H1 (cell line): ENCODE measurements around the gene POLN. TPM values are rescaled to one million over a fixed set of nuclear protein-coding genes. Genes with fewer than 3 reads are reported as not detected.

Experiments
- CTCF ChIA-PET: fragments of 300-600 bp; sonication (Branson Sonifier 250); formaldehyde crosslinking; loops from one replicate; lab custom pipeline; 2021; ENCODE audit not compliant: partially characterized antibody; lab: Charles Lee
- POLR2A ChIA-PET: fragments of 300-600 bp; sonication (Branson Sonifier 250); formaldehyde crosslinking; loops from one replicate; lab custom pipeline; 2021; ENCODE audit warnings: inconsistent platforms; ENCODE audit not compliant: partially characterized antibody; lab: Charles Lee
- DNase-seq, 2 experiments: peaks; one replicate each; pipeline versions ENCODE4 v3.0.0 to v3.0.0-alpha.2; 2010 to 2022; ENCODE audit warnings: low spot score in 2 of 2, low read depth in 1 of 2, mixed read lengths in 1 of 2
- FAIRE-seq: peaks from 2 replicates; lab custom pipeline; 2011; peaks lifted over from hg19 to GRCh38; lab: Jason Lieb, UNC
- H2AFZ ChIP-seq: 2 replicates; pipeline ENCODE4 v1.8.1; 2012; ENCODE audit warnings: low read length, inconsistent platforms
- H2AK5ac ChIP-seq: 2 replicates; pipeline ENCODE4 v1.6.1; 2013; ENCODE audit warnings: low read depth, low read length
- H2BK120ac ChIP-seq: replicated peaks from 2 replicates; pipeline ENCODE3; 2013; ENCODE audit warnings: low read depth, low read length, inconsistent platforms
- H2BK12ac ChIP-seq: 2 replicates; pipeline ENCODE4 v1.6.1; 2013; ENCODE audit warnings: low read depth, low read length
- H2BK15ac ChIP-seq: 2 replicates; pipeline ENCODE4 v1.6.1; 2013; ENCODE audit warnings: low read length
- H2BK20ac ChIP-seq: 2 replicates; pipeline ENCODE4 v1.6.1; 2013; ENCODE audit warnings: low read length
- H2BK5ac ChIP-seq: 2 replicates; pipeline ENCODE4 v1.6.1; 2013; ENCODE audit warnings: low read depth, low read length
- H3K14ac ChIP-seq: 2 replicates; pipeline ENCODE4 v1.6.1; 2013; ENCODE audit warnings: inconsistent platforms; ENCODE audit not compliant: insufficient read length
- H3K18ac ChIP-seq: 2 replicates; pipeline ENCODE4 v1.6.1; 2013; ENCODE audit warnings: low read length; ENCODE audit errors: extremely low read depth
- H3K23ac ChIP-seq: 2 replicates; pipeline ENCODE4 v1.6.1; 2013; ENCODE audit warnings: inconsistent platforms; ENCODE audit not compliant: insufficient read length
- H3K23me2 ChIP-seq: 2 replicates; pipeline ENCODE4 v1.6.1; 2013; ENCODE audit warnings: low read depth, low read length
- H3K27ac ChIP-seq: 2 replicates; pipeline ENCODE4 v1.6.1; 2011; ENCODE audit warnings: low read depth, low read length, inconsistent platforms
- H3K27me3 ChIP-seq, 4 experiments: replicated peaks in 1 of 4; 1 replicate in 1 of 4; 2 replicates in 3 of 4; pipeline versions ENCODE4 v1.6.1 to v1.8.1; 2011 to 2013; ENCODE audit warnings: low read length in 3 of 4, mild to moderate bottlenecking in 3 of 4, inconsistent platforms in 2 of 4, mixed read lengths in 2 of 4, moderate library complexity in 1 of 4; ENCODE audit not compliant: control insufficient read depth in 3 of 4, insufficient read depth in 3 of 4; ENCODE audit errors: extremely low read depth in 1 of 4
- H3K36me3 ChIP-seq, 4 experiments: 2 replicates each; pipeline versions ENCODE4 v1.6.1 to v1.8.1; 2011 to 2013; ENCODE audit warnings: mild to moderate bottlenecking in 4 of 4, low read length in 3 of 4, moderate library complexity in 2 of 4, control low read depth in 1 of 4, inconsistent platforms in 1 of 4; ENCODE audit not compliant: insufficient read depth in 4 of 4, control insufficient read depth in 2 of 4
- H3K4ac ChIP-seq: replicated peaks from 2 replicates; pipeline ENCODE3; 2013; ENCODE audit warnings: low read length, low read depth, mixed read lengths, inconsistent platforms; ENCODE audit not compliant: insufficient read length
- H3K4me1 ChIP-seq, 4 experiments: replicated peaks in 1 of 4; 1 replicate in 1 of 4; 2 replicates in 3 of 4; pipeline versions ENCODE4 v1.6.1 to v1.8.1; 2011 to 2013; ENCODE audit warnings: low read length in 3 of 4, inconsistent platforms in 2 of 4, mixed read lengths in 1 of 4; ENCODE audit not compliant: insufficient read depth in 4 of 4, control insufficient read depth in 3 of 4
- H3K4me2 ChIP-seq, 2 experiments: 2 replicates each; pipeline versions ENCODE4 v1.6.1 to v1.8.1; 2011 to 2013; ENCODE audit warnings: low read depth in 2 of 2, low read length in 2 of 2, control low read depth in 1 of 2, inconsistent platforms in 1 of 2, mild to moderate bottlenecking in 1 of 2; ENCODE audit not compliant: insufficient read depth in 1 of 2
- H3K4me3 ChIP-seq, 4 experiments: fragments of 200-600, 300-600 bp in 1 of 4; sonication (generic), shearing (Covaris generic), sonication (Bioruptor Twin) in 1 of 4; 2 replicates each; pipeline versions ENCODE4 v1.5.1 to v1.8.1; 2011 to 2016; ENCODE audit warnings: low read length in 4 of 4, low read depth in 3 of 4, control low read depth in 2 of 4, inconsistent platforms in 2 of 4, mild to moderate bottlenecking in 2 of 4, mixed read lengths in 1 of 4, moderate library complexity in 1 of 4; ENCODE audit not compliant: insufficient read depth in 2 of 4; ENCODE audit errors: extremely low read depth in 1 of 4
- H3K56ac ChIP-seq: replicated peaks from 2 replicates; pipeline ENCODE3; 2013; ENCODE audit warnings: low read depth, mild to moderate bottlenecking, mixed read lengths, low read length, inconsistent platforms; ENCODE audit not compliant: insufficient read length
- H3K79me1 ChIP-seq: 2 replicates; pipeline ENCODE4 v1.6.1; 2013; ENCODE audit warnings: low read depth, low read length, control low read depth
- H3K79me2 ChIP-seq, 2 experiments: 2 replicates each; pipeline versions ENCODE4 v1.6.1 to v1.8.1; 2012 to 2013; ENCODE audit warnings: low read length in 2 of 2, mild to moderate bottlenecking in 2 of 2, inconsistent platforms in 1 of 2; ENCODE audit not compliant: insufficient read depth in 2 of 2, control insufficient read depth in 1 of 2
- H3K9ac ChIP-seq, 4 experiments: replicated peaks in 1 of 4; 1 replicate in 1 of 4; 2 replicates in 3 of 4; pipeline versions ENCODE4 v1.6.1 to v1.8.1; 2011 to 2013; ENCODE audit warnings: low read depth in 3 of 4, low read length in 3 of 4, control low read depth in 2 of 4, mild to moderate bottlenecking in 2 of 4, moderate library complexity in 2 of 4, inconsistent platforms in 1 of 4; ENCODE audit errors: extremely low read depth in 1 of 4
- H3K9me3 ChIP-seq, 2 experiments: 2 replicates each; pipeline versions ENCODE4 v1.6.1 to v1.8.1; 2012 to 2013; ENCODE audit warnings: mild to moderate bottlenecking in 2 of 2, moderate library complexity in 2 of 2, control low read depth in 1 of 2, inconsistent platforms in 1 of 2, low read depth in 1 of 2, low read length in 1 of 2, mixed read lengths in 1 of 2; ENCODE audit not compliant: insufficient read depth in 2 of 2
- H4K20me1 ChIP-seq, 2 experiments: replicated peaks in 1 of 2; 2 replicates each; pipeline versions ENCODE3 to v1.8.1; 2011 to 2013; ENCODE audit warnings: inconsistent platforms in 2 of 2, low read length in 2 of 2, mild to moderate bottlenecking in 1 of 2; ENCODE audit not compliant: insufficient read depth in 2 of 2, control insufficient read depth in 1 of 2
- H4K5ac ChIP-seq: 2 replicates; pipeline ENCODE4 v1.6.1; 2013; ENCODE audit warnings: low read length, low read depth, mixed read lengths, inconsistent platforms; ENCODE audit not compliant: insufficient read length
- H4K8ac ChIP-seq: 2 replicates; pipeline ENCODE4 v1.8.0; 2013; ENCODE audit warnings: mild to moderate bottlenecking, moderate library complexity, low read length, inconsistent platforms; ENCODE audit not compliant: insufficient read depth; ENCODE audit errors: extremely low read depth
- H4K91ac ChIP-seq: replicated peaks from 2 replicates; pipeline ENCODE3; 2013; ENCODE audit warnings: low read length, mixed read lengths, inconsistent platforms; ENCODE audit not compliant: insufficient read length
- EZH2 ChIP-seq: fragments of 200-600 bp; sonication (generic); IDR thresholded peaks from 2 replicates; pipeline ENCODE4 v1.7.1; 2012; ENCODE audit warnings: low read depth, mild to moderate bottlenecking, moderate library complexity, low read length, inconsistent platforms; ENCODE audit not compliant: severe bottlenecking
- FOSL1 ChIP-seq: IDR thresholded peaks from 2 replicates; pipeline ENCODE4 v1.6.1; 2011; ENCODE audit warnings: mild to moderate bottlenecking, low read depth, low read length, moderate library complexity; ENCODE audit not compliant: insufficient read depth
- TCF12 ChIP-seq: IDR thresholded peaks from 2 replicates; pipeline ENCODE4 v1.6.1; 2011; ENCODE audit warnings: low read depth, mild to moderate bottlenecking, low read length
- WGBS, 2 experiments: shearing (Covaris generic) in 1 of 2; methylation state at CpG; one replicate each; pipeline versions ENCODE4 v1.1.6 to v1.1.7; 2013 to 2015; ENCODE audit warnings: low lambda C conversion rate in 2 of 2, mixed read lengths in 2 of 2, inconsistent platforms in 1 of 2, low coverage in 1 of 2, missing lambda C conversion rate in 1 of 2; ENCODE audit not compliant: insufficient replicate concordance in 2 of 2, insufficient coverage in 1 of 2, insufficient read length in 1 of 2; ENCODE audit errors: extremely low coverage in 1 of 2, missing lambda C conversion rate in 1 of 2; 5-methylcytosine and 5-hydroxymethylcytosine counted together
- polyA plus RNA-seq, 7 experiments: library from polyadenylated mRNA; depleted of rRNA in 3 of 7; stranded (reverse) in 5 of 7; unstranded in 2 of 7; fragments of >200 nt in 5 of 7; fragments of 200-250 nt in 2 of 7; gene quantifications; 1 replicate in 5 of 7; 2 replicates in 1 of 7; 4 replicates in 1 of 7; pipeline versions ENCODE4 v1.2.1 to v1.2.3, GENCODE V29; 2011 to 2013; ENCODE audit warnings: missing spikeins in 2 of 7, mixed read lengths in 2 of 7
- total RNA-seq: library from RNA; stranded (reverse); fragmentation: NEBNext Ultra II Directional; extraction: Animal tissue kit (Norgen Biotek cat#: 25700); gene quantifications from 2 replicates; pipeline ENCODE4 v1.2.1, GENCODE V29; 2021

The POLN gene
- total and polyA plus RNA-seq, 2 of the 8 experiments (the other 6 are each of a cell fraction or from before 2014, with no cell fraction given), result 0.98 to 1.5 TPM

DNA sequence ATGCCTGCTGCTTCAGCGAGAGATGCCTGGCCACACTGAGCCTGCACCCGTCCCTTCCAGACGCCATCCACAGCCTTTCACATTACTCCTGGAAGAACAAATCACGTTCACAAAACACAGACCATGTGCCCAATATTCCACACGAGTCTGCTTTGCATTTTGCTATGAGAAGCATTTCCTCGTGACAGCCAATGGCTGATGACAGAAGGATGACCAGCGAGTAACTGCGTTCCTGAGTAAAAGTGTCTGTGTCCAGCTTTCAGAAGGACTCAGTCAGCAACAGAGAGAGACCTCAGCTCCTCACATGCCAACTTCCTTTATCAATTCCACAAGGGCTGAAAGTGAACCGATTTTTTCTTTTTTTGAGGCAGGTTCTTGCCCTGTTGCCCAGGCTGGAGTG lies 163.3 kb downstream of the POLN start:
- Histone ChIP-seq H2BK5ac (no peak overlapping the region), H3K36me3 (no peaks in the 10 kb centered on the region), H3K23me2 (no peaks in the 10 kb centered on the region), H4K5ac (no peak overlapping the region), H4K91ac (no peak overlapping the region), H2BK12ac (no peak overlapping the region), H3K9me3 (no peaks in the 10 kb centered on the region), H2BK20ac (no peak overlapping the region; the same call in 1 of the 2 replicates), H3K56ac (no peak overlapping the region), H3K9ac (no peak overlapping the region), H3K79me1 (no peaks in the 10 kb centered on the region), H3K4me1 (no peaks in the 10 kb centered on the region), H4K20me1 (peaks cover 0 to 3% of the 10 kb centered on the region in 2 experiments), H3K23ac (no peak overlapping the region), H4K8ac (no peak overlapping the region), H3K27ac (no peak overlapping the region), H3K4me3 (no peak overlapping the region), H3K4me2 (no peak overlapping the region), H2BK15ac (no peak overlapping the region), H2BK120ac (no peak overlapping the region), H2AFZ (no peak overlapping the region), H3K79me2 (no peaks in the 10 kb centered on the region), H3K27me3 (peaks cover 0 to 3% (median under 1%) of the 10 kb centered on the region in 4 experiments; a peak in 1 of 7 replicates), H3K18ac (no peak overlapping the region), H3K14ac (no peak overlapping the region), H2AK5ac (no peak overlapping the region), H3K4ac (no peak overlapping the region)
- CTCF ChIA-PET, result interaction anchor here (0.7 kb wide), 1 partner anchor 43 kb away, joined by 3 read pairs; no protein-coding TSS in a partner anchor
- WGBS, 2 experiments, result 85% methylated on average over 9 of the region's 9 CpGs; no CpG with 5 or more reads in 1 of the 2 experiments
- POLR2A ChIA-PET, result no interaction called here
- no peak for DNase-seq
- TF ChIP-seq FOSL1 (no peak), EZH2 (no peak), TCF12 (no peak)
- FAIRE-seq, result no peak
